Measurements from ENCODE around the gene ZFPM1.
"Not testable (repeated sequence)": the region's sequence is repeated elsewhere in the genome, so short reads cannot be mapped to it uniquely, and the experiment has no call there.

ZFPM1 gene

DNA sequence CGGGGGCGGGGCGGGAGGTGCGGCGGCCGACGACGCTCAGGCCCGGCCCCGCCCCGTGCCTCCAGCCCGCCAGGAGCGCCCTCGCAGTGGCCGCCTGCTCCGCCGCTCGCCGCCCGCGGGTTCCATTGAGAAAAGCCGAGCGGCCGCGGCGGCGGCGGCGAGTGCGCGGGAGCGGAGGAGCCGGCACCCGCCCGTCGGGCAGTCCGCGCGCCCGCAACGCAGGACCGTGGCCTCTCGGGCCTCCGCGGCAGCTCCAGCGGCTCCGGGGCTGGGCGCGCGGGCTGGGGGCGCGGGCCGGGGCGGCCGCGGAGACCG lies at the start of gene ZFPM1:
Gene ZFPM1, plus strand, starts transcription at position 64 of the 315 bp plus-strand sequence. CDS start 359 bp downstream, outside the sequence.
- no peak for DNase-seq (ENCODE audit: low read depth, low spot score)

DNA sequence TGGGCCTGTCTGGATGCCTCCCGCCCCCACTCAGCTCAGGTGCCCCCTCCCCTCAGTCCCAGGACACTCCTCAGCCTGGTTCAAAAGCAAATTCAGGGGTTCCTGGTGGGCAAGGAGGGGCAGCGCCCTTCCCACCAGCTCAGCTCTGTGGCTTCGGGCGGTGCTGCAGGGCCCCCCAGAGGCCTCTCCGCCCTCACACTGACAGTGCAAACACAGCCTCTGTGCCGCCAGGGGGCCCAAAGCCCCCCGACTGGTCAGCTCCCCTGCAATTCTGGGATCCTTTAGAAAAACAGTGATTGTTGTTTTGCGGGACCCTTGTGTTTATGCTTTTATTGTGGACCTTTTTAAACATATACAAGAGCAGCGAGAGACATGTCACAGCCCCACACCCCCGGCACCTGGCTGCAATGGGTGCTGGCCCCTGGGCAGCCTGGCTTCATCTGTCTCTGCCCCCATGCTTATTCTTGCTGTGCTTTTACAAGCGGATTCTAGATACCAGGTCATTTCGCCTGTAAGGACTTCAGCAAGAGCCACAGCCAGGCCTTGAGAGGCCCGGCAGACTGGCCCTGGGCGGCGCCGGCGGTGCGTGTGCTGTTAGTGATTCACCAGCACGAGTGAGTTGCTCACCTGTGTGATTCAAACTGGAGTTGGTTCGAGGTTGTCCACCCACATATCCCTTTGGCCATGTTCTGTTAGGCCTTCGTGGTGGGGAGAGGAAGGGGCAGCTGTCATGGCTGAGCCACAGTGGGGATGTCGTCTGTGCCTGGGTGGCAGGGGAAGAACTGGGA lies 49.1 kb upstream of the ZFPM1 start:
- no peak for DNase-seq (ENCODE audit: low read depth, low spot score)

DNA sequence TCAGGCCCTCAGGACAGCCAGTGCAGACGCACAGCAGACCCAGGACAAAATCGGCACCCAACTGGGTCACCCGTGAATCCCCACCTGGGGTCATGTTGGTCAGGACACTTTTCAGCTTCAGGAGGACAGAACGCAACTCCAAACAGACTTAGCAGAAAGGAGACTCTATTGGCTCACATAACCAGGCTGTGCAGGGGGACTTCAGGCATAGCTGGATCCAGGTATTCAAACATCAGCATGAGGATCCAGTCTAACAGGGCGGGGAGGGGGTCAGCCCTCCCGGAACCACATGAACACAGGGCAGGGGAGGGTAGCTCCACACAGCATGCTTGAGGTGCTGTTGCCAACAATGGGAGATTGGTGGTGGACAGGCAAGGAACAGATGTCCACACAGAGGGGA lies 48.3 kb upstream of the ZFPM1 start:
- no peak for DNase-seq (ENCODE audit: low read depth, low spot score)

DNA sequence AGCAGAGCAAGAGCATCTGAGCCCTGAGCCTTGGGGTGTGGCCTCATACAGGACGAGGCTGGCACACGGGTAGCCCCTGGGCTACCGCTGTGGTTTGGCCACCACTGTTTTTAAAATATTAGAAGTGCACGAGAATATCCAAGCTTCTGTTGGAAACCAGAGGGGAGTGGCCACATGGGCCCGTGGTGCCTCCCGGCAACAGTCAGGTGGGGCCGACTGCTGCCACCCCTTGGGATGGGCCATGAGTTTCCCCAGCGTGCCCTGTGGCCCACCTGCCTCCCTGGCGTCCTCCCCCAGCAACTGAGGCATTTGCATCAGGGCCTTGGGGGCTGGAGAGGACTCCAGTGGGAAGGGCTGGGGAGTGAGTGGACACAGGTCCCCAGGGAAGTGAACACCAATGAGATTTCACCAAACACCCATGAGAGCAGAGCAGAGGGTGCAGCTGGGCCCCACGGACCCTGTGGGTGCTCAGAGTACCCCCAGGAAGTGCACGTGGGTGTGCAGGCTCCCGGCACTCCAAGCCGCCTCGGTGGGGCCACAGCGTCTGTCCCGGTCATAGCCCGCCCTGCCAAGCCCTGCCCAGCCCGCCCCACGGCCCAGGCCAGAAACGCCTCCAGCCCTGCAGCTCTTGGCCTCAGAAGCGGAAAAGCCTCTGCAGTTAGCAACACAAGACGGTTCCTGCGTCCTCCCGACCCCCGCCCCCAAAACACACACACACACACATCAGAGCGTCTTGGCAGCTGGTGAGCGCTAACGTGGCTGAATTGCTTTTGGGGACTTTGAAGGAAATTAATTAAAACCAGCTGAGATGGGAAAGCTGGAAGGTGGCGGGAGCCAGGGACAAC lies 47.6 kb upstream of the ZFPM1 start:
- no peak for DNase-seq (ENCODE audit: low read depth, low spot score)

DNA sequence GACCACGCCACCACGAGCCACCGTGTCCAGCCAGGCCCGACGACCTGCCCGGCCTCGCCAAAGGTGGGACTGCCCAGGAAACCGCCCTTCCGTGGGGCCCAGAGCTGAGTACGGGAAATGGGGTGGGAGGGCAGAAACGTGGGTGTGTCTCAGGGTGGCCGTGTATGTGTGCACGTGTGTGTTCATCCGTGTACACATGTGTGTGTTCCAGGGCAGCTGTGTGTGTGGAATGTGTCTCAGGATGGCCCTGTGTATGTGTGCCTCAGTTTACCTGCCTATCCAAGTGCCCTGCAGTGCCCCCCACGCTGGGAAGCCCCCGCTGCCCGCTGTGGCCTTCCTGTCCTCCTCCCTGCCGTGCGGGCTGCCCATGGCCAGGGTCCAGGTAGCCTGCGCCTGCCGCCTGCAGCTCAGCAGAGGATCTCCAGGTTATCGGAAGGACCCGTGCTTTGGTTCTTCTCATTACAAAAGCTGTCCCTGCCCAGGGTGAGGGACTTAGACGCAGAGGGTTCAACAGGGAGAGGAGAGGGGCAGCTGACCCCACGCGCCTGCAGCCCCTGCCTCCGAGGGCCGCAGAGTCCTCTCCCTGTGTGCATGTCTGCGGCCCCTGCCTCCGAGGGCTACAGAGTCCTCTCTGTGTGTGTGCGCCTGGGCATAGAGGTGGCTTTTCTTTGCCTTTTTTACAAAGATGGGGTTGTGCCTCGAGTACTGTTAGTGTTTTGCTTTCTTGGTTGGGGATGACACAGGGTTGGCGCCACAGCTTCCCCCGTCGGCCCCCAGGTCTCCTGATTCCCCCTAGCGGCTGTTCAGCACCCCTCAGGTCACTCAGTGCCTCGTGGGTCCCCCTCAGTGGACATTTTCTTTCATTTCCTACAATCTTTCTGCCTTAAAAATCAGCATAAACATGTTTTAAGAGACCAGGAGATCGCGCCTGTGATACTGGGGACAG lies 46.7 kb upstream of the ZFPM1 start:
- no peak for DNase-seq (ENCODE audit: low read depth, low spot score)

DNA sequence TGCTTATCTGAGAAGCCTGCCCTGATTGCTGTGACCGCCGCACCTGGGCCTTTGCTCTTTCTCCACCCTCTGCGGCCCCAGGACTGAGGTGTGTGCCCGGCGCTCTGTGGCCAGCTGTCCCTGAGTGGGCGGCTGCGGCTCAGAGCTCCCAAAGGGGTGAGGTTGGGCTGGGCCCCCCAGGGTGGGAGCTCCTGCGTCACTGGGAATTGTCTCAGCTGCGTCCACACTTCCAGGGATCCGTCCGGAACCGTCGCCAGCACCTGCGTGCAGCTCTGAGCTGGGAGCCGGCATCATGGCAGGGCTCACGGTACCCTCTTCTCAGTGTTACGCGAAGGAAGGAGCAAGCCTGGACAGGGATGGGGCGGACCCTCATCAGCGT lies 46.0 kb upstream of the ZFPM1 start:
- DNase-seq (ENCODE audit: low read depth, low spot score): no peak

DNA sequence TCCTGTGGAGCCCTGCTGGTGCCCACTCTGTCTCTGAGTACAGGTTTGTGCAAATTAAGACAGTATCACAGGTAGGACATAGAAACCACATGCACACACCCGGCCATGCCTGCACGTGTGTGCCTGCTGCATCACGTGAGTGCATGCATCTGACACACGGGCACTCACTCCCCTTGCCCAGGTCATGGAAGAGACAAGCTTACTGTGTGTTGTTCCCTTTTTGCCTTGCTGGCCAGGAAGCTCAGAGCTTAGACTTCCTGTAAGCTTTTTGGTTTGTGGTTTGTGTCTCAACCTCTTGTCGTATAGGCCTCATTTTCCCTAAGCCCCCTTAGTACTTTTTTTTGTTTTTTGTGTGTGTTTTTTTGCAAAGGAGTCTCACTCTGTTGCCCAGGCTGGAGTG lies 45.3 kb upstream of the ZFPM1 start:
- no peak for DNase-seq (ENCODE audit: low read depth, low spot score)

DNA sequence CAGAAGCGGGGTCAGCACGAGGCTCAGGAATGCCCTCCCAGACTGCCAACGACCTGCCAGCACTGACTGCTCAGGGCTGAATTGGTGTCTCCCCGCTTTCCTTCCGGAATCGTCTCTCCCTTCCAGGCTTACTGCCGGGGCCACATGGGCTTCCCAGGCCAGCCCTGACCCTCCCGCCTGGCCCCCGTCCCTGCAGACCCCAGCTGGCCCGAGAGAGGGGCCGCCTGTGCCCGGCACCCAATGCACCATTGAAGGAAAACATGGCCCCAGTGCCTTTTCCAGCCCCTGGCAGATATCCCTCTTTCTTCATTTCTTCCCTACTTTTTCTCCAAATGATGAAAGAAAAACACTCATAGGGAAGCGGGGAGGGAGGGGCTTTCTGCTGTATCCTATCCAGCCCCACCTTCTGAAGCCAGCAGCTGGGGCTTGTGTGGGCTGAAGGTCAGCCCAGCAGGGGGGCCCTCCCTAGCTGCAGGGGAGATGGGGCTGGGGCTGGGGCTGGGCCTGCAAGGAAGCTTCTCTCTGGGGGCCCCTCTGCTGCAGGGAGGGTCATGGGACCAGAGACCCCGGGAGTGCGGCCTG lies 44.4 kb upstream of the ZFPM1 start:
- DNase-seq (ENCODE audit: low read depth, low spot score): no peak

DNA sequence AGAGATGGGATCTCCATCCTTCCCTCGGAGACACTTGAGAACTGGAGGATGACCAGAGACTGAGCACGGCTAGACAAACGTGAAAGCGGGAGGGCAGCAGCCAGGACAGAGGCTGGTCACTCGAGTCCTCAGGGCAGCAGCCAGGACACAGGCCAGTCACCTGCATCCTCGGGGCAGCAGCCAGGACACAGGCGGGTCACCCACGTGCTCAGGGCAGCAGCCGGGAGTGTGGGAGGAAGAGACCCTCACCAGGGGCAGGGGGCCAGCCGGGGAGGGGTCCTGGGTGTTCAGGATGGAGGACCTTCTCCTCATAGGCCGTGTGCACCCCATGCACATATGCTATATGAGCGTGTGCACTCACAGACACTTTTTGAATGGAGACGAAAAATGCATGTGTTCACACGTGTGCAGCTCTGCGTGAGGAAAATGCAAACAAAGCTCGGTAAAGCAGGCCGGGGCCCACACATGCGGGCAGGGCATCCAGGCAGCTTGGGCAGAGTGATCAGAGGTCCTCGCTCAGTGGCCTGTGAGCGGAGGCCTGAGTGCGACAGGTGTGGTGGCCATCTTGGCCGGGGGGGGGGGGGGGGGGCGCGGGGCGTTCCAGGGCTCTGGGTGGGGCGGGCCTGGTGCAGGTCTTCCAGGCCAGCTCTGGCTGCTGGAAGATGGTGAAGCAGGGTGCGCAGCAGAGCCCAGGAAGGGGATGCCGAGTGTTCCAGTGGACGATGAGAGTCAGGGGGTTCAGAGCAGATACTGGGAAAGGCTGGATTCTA lies 43.6 kb upstream of the ZFPM1 start:
- DNase-seq (ENCODE audit: low read depth, low spot score): no peak

DNA sequence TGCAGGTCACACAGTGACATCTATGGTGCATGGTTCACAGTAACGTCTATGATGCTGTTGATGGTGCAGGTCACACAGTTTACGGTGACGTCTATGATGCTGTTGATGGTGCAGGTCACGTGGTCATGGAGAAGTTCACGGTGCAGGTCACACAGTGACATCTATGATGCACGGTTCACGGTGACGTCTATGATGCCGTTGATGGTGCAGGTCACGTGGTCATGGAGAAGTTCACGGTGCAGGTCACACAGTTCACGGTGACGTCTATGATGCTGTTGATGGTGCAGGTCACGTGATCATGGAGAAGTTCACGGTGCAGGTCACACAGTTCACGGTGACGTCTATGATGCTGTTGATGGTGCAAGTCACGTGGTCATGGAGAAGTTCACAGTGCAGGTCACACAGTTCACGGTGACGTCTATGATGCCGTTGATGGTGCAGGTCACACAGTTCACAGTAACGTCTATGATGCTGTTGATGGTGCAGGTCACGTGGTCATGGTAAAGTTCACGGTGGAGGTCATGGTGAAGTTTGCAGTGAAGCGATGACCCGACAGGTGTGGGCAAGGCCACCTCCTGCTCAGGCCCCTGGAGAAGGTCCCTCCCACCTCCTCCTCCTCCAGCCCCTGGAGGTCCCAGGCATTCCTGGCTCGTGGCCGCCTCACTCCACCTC lies 42.6 kb upstream of the ZFPM1 start:
- not testable (repeated sequence) for DNase-seq (ENCODE audit: low read depth, low spot score)

DNA sequence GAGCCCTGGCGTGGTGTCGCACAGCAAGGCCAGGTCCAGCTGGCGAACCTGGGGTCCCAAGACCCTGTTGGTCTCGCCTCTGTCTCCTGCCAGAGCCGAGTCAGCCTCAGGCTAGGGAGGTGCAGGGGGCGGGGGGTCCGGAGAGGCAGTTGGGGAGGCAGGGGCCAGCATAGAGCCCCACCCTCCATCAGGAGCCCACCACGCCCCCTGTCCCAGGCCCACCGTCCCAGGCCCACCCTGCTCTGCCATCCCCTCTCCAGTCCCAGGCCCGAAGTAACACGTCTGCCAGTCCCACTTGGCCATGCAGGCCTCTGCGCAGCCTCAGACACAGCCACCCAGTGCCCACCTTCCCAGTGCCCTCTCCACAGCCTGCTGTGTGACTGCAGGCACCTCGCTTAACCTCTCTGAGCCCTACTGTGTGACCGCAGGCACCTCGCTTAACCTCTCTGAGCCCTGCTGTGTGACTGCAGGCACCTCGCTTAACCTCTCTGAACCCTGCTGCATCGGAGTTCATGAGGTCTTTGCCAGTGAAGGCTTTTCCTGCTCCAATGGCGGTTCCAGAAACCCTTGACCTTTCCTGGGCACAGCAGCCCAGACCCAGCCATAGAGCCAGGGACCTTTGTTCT lies 41.0 kb upstream of the ZFPM1 start:
- DNase-seq (ENCODE audit: low read depth, low spot score): no peak

DNA sequence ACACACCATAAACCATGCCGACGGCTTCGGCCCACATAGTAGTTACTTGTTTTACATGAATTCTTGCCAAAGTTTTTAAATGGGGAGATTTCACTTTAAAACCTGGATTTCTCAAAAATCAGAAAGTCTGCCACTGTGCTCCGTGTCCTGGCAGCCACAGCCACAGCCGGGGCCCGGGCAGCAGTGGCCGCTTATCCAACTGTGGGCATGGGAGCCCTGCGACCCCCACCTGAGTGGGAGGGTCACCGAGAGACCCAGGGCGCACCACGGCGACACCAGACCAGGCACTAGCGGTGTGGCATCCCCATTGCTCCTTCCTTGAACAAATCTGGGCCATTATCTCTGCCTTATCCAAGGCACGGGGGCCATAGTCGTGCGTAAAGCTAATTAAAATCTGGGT lies 40.3 kb upstream of the ZFPM1 start:
- no peak for DNase-seq (ENCODE audit: low read depth, low spot score)

DNA sequence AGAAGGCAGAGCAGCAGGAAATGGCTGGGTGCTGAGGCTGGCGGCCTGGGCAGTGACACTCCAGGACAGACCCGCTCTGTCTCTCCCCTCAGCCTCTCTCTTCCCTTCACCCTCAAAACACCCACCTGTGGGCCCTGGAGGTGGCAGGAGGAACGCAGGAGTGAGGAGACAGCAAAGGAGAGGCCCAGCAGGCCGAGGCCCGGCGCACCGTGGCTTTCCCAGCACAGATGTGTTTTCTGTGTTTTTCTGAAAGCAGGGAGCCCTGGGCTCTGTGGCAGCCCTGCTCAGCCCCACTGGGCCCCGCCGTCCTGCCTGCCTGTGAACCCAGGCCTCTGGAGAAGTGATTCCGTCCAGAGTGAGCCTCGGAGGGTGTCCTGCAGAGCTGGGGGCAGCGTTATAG lies 39.8 kb upstream of the ZFPM1 start:
- DNase-seq (ENCODE audit: low read depth, low spot score): no peak

DNA sequence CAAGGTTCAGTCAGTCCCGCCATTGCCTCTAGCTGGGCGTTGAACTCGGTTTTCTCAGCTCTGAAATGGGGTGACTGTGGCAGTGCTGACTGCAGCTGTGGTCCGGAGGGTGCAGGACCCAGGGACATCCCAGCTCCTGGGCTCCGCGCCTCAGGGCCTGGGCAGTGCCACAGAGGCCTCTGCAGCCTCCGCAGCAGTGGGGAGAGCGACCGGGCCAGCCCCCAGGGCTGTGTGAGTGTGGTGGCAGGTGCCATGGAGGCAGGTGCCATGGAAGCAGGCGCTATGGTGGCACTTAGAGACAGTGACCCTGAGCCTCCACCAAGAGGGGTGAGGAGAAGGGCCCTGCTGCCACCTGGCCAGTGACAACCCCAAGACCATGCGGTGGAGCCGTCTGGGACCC lies 39.4 kb upstream of the ZFPM1 start:
- DNase-seq (ENCODE audit: low read depth, low spot score): no peak

DNA sequence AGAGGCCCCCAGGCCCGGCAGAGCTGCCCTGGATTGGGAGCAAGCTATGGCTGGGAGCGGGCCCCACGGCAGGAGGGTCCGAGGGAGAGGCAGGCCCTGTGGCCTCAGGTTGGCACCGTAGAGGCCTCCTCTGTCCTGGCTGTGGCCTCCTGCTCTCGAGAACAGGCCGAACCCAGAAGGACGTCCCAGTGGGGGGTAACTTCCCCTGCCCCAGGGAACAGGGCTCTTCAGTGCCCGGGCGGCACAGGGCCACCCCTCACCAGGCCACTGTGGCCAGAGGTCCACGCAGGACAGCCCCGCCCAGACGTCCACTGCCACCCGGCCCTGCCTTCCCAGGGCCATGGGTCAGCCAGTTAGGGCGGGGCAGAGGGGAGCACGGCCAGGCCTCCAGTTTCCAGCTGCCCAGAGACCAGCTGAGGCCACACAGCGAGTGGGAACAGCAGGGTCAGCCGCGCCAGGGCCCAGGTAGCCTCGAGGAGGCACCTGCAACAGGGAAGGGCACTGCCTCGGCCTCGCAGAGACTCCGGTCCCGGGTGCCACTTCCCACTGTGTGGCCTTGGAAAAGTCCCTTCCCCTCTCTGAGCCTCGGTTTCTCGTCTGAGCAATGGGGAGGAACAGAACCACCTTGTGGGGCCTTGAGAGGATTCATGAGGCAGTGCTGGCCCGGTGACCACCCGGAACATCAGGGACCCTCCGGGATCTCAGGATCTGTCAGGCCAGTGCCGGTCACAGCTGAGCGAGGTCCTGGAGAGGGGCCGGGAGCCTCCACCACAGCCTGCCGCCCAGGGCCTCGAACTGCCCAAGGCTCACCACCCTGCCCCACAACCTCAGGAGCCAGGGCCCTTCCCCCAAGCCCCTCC lies 38.3 kb upstream of the ZFPM1 start:
- DNase-seq (ENCODE audit: low read depth, low spot score): no peak

DNA sequence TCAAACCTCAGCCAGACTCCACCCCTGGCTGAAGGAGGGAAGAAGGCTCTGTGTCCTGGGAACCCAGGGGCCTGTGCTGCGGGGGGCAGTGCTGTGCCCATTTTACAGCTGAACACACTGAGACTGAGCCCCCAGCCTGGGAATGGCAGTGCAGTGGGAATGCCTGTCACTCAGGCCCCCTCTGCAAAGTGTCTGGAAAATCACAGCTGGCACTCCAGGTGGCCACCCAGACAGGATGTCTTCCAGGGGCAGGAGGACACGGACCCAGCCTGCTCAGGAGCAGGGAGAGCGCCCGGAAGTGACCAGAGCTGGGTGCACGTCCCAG lies 37.7 kb upstream of the ZFPM1 start:
- DNase-seq (ENCODE audit: low read depth, low spot score): no peak

DNA sequence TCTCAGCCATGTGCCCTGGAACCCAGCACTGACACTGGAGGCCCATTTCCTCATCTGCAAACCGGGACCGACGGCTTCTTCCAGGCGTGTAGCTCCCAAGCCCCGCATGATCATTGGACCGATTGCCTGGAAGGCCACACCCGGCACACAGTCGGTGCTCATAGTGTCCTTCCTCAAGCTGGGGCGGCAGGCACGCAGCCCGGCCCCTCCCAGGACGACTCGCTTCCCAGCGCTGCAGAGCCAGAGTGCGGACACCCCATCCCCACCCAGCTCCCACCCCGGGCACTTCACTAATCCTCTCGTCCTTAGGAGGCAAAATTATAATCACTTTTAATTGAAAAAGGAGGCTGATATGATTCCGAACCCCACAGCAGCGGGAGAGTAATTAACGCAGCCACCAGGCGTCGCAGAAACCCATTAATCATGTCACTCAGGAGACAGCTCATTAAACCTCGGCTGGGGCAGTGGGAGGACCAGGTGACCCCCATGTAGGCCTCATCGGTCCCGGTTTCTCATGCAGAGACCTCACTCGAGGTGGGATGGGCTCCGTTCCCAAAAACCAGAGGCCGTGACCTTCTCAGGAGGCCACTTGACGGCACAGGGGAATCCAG lies 37.3 kb upstream of the ZFPM1 start:
- no peak for DNase-seq (ENCODE audit: low read depth, low spot score)

DNA sequence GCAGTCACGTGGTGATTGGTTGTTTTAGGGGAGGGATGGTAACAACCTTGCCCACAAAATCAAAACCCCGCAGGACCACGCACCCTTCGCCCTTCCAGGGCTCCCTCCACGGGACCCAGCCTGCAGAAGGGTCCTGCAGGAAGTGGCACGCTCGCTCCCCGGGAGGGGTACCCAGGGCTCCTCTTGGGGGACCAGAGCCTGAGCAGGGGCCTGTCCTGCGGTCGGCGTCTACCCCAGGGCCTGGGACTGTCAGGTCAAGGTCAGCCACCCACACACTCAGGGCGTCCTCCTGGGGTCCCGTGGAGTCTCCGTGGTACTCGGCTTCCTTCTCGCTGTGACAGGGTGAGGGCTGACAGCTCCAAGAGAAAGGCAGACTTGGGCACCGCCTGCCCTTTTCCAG lies 36.4 kb upstream of the ZFPM1 start:
- no peak for DNase-seq (ENCODE audit: low read depth, low spot score)

All from activated naive CD8-positive, alpha-beta T cell treated with anti-CD3 and anti-CD28 coated beads, Interleukin-2, amount 50 U/mL, for 16 hours (primary cell).